DMS114 treated with DMSO at 0.1 percent for 48 hours (cell line): ENCODE results near the gene ENTR1.
A peak's percentile ranks its signal among the peaks of the same experiment; 100 is the strongest.
"Not testable (repeated sequence)": the region's sequence is repeated elsewhere in the genome, so short reads cannot be mapped to it uniquely, and the experiment has no call there.

Source experiments
- DNase-seq: peaks from one replicate; lab custom pipeline; 2025; ENCODE audit not compliant: unreplicated experiment; lab: John Stamatoyannopoulos, UW

ENTR1 gene

DNA sequence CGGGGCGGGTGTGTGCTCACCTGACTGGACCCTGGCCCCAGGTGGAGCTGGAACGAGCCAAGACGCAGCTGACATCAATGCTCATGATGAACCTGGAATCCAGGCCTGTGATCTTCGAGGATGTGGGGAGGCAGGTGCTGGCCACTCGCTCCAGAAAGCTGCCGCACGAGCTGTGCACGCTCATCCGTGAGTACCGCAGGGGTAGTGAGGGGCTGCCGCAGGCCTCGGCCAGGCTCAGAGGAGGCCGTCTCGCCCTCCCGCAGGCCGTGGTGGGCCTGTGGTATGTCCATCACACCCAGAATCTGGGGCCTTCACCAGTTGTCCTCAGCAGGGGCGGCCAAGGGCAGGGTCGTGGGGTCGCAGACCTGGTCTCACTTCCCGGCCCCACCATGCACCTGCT, 11.4 kb upstream of the ENTR1 start:
- no peak for DNase-seq

DNA sequence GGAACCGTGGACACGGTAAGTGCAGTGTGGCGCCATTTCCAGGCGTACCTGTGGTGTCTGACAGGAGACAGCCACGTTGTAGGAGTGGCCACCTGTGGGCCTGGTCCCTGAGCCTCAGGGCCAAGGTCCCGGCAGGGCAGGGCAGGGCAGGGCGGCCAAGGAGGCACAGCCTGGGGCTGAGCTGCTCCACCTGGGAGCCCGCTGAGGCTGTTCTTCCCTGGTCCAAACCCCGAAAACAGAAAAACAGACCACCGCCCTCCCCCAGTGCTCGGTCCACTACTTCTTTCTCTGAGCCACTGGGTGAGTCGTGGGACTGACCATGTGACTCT, 8.6 kb upstream of the ENTR1 start:
- no peak for DNase-seq

DNA sequence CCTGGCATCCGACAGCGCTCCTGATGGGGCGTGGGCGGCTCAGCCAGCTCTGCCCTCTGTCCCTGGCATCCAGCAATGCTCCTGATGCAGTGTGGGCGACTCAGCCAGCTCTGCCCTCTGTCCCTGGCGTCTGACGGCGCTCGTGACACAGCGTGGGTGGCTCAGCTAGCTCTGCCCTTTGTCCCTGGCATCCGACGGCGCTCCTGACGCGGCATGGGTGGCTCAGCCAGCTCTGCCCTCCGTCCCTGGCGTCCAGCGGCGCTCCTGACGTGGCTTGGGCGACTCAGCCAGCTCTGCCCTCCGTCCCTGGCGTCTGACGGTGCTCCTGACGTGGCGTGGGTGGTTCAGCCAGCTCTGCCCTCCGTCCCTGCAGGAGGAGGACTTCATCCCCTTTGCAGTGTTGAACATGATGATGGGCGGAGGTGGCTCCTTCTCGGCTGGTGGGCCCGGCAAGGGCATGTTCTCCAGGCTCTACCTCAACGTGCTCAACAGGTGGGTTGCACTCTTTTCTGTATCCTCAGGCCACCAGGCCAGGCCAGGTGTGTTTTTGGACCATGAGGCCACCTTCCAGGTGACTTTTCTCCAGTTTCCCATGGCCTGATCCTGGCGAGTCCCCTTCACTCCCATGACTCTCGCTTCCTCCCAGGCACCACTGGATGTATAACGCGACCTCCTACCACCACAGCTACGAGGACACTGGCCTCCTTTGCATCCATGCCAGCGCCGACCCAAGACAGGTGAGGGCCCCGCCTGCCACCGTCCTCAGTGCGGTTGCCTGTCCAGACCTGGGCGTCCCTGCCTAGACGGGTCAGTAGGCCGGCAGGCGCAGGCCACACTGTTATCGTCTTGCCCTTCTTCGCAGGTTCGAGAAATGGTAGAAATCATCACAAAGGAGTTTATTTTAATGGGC, 8.0 kb upstream of the ENTR1 start:
- DNase-seq = no peak

DNA sequence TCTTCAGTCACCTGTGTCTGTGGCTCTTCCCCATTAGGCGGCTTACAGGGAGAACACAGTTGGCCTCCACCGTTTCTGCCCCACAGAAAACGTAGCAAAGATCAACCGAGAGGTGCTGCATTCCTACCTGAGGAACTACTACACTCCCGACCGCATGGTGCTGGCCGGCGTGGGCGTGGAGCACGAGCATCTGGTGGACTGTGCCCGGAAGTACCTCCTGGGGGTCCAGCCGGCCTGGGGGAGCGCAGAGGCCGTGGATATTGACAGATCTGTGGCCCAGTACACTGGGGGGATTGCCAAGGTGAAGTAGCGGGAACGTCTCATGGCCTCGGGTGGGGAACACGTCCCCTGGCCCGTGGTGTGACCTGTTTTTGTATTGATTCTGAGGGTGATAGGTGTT, 6.5 kb upstream of the ENTR1 start:
- DNase-seq = no peak

DNA sequence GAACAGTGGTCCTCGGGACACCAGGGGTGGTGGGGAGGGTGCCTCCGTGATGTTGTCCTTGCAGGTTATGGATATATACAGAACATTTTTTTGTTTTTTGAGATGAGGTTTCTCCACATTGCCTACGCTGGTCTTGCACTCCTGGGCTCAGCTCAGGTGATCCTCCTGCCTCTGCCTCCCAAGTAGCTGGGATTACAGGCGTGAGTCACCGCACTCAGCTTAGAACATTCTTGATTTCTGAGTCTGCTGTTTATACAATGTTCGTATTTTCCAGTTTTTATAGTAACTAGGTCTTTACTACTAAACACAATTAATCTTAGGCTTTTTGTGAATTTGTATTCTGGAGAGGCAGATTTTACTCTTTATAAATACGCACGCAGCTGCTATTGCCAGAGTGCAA, 6.0 kb upstream of the ENTR1 start:
- no peak for DNase-seq

DNA sequence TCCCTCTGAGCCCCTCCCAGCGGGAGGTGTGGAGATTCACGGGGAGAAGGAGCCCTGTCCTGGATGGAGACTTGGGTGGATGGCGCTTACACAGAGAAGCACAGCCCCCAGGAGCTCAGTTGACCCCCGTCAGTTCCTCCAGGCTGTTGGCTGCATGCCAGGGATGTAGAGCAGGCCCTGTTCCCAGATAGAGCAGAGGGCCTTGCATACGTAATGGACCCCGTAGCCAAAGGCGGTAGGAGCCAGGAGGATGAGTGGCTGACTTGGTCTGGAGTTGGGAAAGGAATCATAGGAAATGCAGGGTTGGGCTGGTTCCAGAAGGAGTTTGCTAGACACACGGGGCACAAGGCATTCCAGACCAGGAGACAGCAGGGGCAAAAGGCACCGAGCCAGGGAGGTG, 2.5 kb upstream of the ENTR1 start:
- no peak for DNase-seq

DNA sequence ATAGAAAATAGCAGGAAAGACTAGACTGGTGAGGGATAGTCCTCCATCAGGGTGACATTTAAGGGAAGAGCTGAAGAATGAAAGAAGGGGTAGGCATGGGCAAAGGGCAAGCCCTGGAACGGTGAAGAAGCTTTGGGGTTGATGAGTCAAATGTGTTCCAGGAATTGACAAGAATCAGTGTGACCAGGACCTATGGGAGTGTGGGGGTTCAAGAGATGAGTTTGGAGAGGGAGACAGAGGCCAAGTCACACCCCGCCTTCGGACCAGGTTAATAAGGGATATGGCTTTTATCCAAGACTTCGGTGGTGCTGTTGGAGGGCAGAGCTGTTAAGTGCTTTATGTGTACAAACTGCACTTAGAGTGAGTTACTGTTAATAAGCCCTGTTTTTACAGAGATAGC, 964 bp upstream of the ENTR1 start:
- DNase-seq = no peak

DNA sequence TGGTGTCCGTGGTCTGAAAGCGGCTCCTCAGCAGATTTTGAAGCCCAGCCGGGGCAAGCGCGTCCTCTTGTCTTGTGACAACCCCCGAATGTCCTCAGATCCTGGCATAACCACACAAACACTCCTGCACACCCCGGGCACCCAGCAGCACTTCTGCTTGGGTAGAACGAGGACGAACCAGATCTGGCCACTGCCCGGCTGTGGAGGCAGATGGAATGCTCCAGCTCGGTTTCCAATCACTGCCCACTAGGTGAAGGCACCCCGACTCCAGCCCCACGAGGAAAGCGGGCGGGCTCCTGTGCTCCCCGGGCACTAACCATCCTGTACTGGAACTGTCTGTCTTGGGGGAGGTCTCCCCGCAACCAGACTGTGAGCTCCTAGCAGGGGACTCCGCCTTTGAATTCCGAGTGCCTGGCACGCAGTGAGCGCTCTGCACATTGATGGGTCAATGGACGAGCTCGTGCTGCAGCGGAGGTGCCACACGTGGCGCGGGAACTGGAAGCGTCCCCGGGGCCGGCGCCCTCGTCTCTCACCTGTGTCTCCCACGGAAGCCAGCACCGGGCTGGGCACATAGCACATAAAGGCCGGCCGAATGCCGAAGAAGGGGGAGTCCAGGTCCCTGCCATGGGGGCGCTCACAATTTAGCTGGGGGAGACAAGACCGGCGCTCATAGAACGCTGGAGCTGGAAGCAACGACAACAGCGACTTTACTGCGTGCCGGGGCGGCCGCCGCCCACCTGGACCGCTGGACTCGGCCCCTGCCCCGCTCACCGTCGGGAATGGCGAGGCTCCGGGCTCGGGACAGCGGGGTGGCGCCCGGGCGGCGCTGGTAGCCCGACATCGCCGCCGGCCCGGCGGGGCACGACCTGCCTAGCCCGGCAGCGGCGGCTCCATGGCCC, 608 bp downstream of the ENTR1 start:
- no peak for DNase-seq

DNA sequence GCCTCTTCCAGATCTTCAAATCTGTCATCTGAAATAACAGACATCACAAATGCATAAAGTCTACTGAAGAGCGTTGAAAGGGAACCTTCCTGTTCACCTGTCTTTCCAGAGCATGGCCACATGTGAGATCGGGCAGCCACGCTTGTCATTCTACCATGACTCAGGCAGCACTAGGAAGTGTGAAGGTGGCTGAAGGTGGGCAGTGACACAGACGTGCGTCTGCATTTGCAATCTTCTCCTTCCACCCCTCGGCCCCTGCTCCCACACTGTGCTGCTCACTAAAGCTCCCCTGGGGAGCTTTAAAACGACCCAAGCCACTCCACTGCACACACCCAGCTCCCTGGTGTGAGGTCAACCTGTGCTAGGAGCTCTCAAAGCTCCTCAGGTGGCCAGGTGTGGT, 2.5 kb downstream of the ENTR1 start:
- no peak for DNase-seq

DNA sequence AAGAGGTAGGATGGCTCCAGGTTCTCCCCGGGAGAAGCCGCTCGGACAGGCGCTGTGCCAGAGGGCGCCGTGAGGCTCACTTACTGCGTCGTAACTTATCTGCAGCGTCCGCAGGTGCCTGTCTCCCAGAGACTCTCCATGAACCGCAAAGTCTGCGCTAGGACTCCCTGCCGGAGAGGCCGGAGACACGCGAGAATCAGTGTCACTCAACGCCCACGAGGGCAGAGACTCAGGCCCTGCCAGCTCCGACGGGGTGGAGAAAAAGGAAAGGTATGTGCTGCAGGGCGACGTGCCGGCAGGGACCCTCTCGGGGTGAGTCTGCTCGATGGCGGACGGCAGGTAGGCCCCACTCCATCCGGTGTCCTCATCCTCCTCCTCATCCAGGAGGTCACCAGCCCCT, 3.4 kb downstream of the ENTR1 start:
- DNase-seq = not testable (repeated sequence)

DNA sequence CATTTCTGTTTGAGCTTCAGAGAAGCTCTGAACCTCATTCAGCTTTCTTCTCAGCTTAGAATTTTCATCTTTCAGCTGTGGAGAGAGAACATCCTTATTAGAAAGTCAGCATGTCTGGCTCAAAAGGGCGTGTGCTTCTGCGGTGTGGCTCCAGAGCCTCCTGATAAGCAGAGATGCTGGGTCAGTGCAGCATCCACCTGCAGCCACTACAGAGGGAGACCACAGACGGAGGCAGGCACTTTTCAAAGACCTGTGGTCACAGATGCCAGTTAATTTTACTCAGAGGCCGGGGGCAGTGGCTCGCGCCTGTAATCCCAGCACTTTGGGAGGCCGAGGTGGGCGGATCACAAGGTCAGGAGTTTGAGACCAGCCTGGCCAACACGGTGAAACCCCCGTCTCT, 4.5 kb downstream of the ENTR1 start:
- not testable (repeated sequence) for DNase-seq

DNA sequence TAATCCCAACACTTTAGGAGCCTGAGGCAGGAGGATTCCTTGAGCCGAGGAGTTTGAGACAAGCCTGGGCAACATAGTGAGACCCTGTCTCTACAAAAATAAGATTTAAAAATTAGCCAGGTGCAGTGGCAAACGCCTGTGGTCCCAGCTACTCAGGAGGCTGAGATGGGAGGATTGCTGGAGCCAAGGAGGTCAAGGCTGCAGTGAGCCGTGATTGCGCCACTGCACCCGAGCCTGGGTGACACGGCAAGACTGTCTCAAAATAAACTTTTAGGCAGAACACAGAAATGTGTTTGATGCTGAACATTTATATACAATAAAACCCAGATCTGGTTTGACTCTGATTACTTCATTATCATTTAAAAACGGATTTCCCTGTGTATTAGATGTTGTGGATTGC, 4.9 kb downstream of the ENTR1 start:
- DNase-seq = no peak

DNA sequence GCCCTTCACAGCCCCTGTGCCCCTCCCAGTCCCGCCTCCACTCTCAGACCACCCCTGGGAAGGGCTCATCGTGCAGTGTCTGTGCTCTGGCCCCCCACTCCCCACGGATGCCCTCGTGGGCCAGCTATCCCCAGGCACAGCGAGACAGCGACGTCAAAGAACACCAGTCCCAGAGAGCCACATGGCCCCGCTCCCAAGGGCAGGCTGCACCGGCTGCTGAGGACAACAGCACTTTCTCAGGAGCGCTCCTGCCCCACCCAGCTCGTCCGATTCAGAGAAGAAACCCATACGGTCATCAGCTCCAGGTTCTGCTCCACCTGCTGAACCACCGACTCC, 5.6 kb downstream of the ENTR1 start:
- DNase-seq = no peak

DNA sequence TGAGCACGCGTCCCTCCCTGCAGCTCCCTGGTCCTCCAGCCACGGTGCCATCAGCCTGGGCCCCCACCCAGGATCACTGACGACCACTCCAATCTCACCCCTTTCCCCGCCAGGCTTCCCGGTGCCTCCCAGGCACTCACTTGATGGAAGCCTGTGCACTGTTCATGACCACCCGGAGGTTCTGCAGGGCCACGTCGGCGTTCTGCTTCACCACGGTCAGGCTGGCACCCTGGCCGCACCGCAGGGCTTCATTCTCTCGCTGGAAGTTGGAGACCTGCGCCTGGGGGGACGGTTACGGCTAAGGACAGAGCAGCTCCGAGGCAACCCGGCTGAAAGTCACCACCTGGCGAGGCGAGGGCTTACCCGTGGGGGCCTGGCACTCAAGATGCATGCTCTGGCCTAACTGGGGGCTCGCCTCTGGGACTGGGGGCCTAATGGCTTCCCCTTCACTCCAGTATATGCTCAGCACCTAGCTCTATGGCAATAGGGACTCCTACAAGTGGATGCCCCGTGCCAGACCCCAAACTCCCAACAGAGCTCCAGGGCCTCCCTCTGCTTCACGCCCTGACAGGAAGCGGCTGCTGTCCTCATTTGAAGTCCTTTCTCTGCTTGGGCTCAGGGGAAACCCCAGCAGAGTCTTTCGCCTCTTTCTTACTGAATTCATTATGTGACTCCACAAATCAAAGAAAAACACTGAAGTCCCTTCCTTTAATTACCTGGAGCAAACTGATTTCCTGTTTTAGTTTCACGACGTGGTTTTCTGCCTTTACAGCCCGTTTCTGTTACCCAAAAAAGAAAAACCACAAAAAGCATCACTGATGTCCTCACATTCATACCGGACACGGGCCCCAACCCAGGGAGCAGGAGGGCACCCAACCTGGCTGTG, 6.3 kb downstream of the ENTR1 start:
- DNase-seq = no peak

DNA sequence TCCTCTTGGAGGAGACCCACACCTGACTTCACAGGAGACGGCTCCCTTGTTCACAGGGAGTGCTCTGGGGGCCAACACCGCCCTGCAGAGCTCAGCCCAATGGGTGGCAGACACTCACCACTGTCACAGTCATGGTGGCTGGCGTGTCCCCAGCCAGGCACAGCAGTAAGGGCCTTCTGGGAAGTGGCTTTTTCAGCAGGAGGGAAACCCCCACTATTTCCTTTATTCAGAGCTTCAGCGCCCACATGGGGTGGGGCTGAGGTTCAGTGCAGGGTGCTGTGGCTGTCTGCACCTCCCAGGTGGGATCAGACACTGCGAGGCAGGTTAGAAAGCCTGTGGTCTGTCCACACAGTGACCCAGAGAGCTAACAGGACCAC, 6.9 kb downstream of the ENTR1 start:
- DNase-seq = no peak

DNA sequence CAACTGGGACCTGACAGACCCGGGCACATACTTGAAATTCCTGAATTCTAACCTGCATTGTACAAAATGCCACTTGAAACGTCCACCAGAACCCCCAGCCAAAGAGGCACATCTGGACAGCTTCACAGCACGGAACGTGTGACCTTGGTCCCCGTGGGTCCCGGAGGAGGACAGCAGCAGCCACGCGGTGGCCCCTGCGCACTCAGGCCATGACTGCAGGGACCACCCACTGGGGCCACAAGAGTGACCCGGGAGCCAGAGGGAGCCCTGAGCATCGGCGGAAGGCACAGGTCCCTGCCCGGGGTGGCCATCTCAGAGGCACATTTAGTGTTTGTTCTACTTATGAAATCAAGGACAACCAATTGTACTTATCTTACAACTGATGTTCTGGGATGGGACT, 8.3 kb downstream of the ENTR1 start:
- no peak for DNase-seq

DNA sequence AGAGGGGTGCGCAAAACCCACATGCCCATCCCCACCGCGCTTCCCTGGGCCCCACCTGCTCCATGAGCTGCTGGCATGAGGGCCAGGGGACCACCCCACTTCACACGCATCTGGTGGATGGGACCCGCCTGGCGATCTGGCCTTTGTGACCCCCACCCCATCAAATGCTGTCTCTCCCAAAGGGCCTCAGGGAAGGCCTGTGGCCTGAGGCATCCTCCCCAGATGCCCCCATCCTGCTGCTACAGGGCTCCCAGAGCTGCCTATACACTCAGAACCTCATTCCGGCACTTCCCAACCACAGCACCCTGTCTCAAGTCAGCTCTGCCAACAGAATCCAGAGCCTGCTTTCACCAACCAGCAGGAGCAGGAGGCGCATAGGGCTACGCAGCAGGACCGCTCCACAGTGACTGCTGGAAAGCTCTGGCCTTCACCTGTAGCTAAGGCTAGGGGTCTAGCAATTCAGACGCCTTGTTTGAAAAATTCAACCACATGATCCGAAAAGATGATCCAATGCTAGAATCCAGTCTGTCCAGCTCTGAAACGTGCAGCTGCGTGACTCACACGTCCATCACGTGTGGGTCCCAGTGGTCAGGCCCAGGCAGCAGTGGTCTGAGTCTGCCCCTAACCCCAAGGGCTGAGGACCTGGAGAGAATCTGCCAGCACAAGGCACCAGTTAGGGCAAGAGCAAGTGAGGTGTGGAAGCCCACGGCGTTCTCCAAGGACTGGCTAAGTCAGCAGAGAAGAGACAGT, 9.1 kb downstream of the ENTR1 start:
- DNase-seq = no peak

DNA sequence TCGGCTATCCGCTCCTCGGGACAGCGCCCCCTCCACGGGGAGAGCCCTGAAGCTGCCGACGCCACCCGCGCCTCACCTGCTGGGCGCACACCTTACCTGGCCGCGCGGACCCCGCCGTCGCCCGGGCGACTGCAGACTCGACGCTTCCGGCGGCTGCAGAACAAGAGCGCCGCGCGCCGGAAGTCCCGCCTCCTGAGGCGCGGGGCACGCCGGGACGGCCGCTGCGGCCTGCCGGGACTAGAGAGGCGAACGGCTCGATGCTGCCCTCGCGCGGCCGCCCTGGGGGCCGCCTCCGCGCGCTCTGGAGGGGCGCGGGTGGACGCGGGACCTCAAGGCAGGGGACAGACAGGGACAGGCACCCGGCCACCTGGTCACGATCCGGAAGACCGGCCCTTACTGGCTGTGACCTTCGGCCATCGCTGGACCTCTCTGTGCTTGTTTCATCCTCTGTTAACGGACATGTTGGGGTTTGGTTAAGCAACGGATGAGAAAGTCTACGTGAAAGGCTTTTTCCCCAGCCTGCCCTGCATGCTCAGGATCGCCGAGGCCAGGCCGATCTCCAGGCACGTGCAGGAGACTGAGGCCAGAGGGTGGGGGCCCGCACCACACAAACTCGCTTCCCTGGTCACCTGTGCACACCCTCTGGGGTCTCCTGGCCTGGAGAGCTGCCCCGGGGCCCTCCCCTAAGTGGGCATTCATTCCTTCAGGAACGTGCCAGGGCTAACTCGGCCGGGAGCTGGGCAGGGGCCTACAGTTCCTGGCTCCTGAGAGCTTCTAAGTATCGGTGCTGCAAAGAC, 10.2 kb downstream of the ENTR1 start, which contains the start of gene SNAPC4:
TSS of gene SNAPC4 (minus strand) at position 133 of the 797 bp plus-strand sequence. CDS start 1,742 bp downstream, outside the sequence.
- DNase-seq = peak; percentile 63

DNA sequence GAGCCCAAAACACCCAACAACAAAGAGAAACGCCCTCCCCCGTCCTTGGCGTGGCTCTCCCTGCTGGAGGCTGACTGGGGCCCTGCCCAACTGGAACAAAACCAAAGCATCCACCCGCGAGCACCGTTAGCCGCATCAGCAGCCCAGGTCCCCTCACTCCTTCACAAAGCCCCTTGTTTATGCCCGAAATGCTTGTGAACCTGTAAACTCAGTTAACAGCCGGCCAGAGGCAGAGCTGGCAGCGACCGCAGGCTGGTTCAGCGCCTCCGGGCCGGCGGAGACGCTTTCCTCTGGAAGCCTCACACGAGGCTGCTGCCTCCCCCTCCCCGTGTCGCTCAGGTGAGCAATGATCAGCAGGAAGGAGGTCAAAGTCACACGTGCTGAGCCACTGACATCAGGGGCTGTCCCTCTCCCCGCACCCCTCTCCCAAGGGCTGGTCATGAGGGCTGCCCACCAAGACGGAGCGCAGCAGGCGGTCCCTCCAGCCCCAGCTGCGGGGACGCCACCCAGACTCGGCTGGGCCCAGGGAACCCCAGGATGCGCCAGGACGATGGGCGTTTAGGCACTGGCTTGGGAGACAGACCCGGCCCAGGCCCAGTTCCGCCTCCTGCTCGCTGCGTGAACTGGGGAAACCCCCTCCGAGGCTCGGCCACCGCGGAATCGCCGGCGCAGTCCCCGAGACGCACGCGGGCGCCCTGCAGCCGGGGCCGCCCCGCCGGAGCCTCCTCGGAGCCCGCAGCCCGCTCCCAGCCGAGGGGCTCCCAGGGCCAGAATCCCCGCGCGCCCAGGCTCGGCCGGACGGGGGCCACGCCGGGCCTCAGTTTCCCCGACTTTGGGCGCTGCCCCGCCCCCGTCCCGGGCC, 11.0 kb downstream of the ENTR1 start:
- DNase-seq = no peak
